GM12873 (cell line): ENCODE data around the gene ZFP36.

Experiments
- CTCF ChIP-seq: IDR thresholded peaks from 2 replicates; pipeline ENCODE4 v1.5.1; 2012; ENCODE audit warnings: low read depth, mild to moderate bottlenecking, moderate library complexity, low read length, control low read depth; ENCODE audit not compliant: insufficient read depth; ENCODE audit errors: missing control alignments

Gene ZFP36

GRCh38 chr19:39380521-39381502, 25.8 kb upstream of the ZFP36 start:
- TF ChIP-seq CTCF, result no peak

- no peak for TF ChIP-seq CTCF
These were observed 24.6 kb upstream of the ZFP36 start for GRCh38 chr19:39381910-39382611.

DNA sequence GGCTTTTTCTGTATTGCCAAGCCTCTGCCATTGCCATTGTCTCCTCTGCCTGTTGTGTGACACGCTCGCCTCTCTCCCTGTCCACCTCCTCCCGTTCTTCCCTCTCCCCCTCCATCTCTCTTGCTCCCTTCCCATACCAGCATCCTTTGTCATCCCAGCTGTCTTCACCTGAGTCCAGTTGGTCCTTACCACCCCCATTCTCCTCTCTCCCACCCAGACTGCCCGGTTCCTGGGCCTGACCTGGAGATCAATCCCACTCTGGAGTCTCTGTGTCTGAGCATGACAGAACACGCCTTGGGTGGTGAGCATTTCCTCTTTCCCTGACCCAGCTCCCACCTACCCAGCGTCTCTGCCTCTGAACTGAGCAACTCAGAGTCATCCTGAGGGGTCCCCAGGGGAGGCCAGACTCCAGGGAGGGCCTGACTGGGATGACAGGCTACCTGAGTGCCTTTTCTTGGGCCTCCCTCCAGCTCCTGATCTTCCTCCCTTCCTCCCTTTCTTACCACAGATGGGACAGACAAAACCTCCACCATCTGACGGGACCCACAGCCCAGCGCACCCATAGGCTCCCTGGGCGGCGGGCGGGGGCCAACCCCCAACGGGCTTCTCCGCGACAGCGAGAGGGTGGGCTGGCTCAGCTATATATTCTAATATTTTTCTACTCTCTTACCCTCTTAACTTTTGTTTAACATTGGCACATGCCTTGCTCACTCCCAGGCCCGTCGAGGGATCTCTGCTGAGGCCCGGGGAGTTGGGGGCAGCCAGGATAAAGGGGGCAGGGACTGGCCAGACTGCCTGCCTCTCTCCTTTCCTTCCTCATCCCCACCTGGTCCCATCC, 23.4 kb upstream of the ZFP36 start:
- no peak for TF ChIP-seq CTCF

GRCh38 chr19:39384839-39385568, 21.6 kb upstream of the ZFP36 start:
- no peak for TF ChIP-seq CTCF

GRCh38 chr19:39385629-39386411, 20.8 kb upstream of the ZFP36 start:
- TF ChIP-seq CTCF, result no peak

DNA sequence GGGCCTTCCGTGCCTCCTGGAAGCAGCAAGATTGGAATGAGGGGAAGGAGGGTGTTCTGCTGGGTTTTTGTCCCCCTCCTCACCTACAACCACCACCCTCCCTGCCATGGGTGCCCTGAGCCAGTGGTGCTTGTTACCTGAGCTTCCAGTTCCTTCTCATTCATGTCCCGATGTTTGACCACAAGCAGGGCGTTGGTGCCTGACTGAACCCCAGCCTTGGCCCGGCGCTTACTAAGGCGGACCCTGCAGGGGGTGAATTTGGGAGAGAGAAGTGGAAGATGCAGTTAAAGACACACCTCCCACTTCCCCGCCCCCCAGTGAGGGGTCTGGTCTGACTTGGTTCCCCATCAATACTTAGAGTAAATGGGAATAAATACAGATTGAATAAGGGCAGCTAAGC, 20.1 kb upstream of the ZFP36 start:
- no peak for TF ChIP-seq CTCF
